SK-N-MC (cell line): ENCODE results near the gene ESR2.

Experiments
- EZH2 ChIP-seq: fragments of 200-600 bp; sonication (generic); IDR thresholded peaks from one replicate; pipeline ENCODE4 v1.6.1; 2017; ENCODE audit warnings: antibody characterized with exemption
- POLR2AphosphoS5 ChIP-seq: IDR thresholded peaks from 2 replicates; pipeline ENCODE4 v1.6.1; 2012; ENCODE audit warnings: mild to moderate bottlenecking, low read depth, low read length, borderline replicate concordance

- TF ChIP-seq EZH2 (no peak), POLR2AphosphoS5 (no peak)
Observed at GRCh38 chr14:64210216-64210615, 84.0 kb downstream of the ESR2 start.
